ENCODE measurements around the gene EYA2.

DNA sequence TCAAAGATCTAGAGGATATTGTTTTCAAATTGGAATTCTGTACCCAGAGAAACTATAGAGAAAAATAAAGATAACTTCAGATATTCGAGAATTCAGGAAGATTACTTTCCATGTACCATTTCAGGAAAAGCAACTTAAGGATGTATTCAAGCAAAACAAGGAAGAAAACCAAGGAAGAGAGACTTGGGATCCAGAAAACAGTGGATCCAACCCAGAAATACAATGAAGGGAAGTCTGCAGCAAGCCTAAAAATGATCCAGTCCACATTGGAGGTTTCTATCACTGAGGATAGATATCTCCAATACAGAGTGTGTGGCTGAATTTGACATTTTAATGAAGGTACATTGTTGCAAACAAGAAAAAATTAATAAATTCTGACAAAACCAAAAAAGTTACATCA, 201.0 kb downstream of the EYA2 start:
- TF ChIP-seq, protein P1, sequence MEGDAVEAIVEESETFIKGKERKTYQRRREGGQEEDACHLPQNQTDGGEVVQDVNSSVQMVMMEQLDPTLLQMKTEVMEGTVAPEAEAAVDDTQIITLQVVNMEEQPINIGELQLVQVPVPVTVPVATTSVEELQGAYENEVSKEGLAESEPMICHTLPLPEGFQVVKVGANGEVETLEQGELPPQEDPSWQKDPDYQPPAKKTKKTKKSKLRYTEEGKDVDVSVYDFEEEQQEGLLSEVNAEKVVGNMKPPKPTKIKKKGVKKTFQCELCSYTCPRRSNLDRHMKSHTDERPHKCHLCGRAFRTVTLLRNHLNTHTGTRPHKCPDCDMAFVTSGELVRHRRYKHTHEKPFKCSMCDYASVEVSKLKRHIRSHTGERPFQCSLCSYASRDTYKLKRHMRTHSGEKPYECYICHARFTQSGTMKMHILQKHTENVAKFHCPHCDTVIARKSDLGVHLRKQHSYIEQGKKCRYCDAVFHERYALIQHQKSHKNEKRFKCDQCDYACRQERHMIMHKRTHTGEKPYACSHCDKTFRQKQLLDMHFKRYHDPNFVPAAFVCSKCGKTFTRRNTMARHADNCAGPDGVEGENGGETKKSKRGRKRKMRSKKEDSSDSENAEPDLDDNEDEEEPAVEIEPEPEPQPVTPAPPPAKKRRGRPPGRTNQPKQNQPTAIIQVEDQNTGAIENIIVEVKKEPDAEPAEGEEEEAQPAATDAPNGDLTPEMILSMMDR (IDR thresholded peaks at IDR 0.05; ENCODE audit: poor library complexity), result no peak
- TF ChIP-seq EZH2 (IDR thresholded peaks at IDR 0.05; ENCODE audit: borderline replicate concordance), result no peak
- no peak for TF ChIP-seq EZH2phosphoT487 (IDR thresholded peaks at IDR 0.05; ENCODE audit: low read depth, severe bottlenecking, unreplicated experiment)

Data from hepatocyte (in vitro differentiated cells).